GM21528 (cell line): Measurements from ENCODE around the gene ARHGAP5.

Source experiments
- ATAC-seq: cut with Tn5 transposase; IDR thresholded peaks from one replicate; pipeline ENCODE4 v1.9.1; 2021; ENCODE audit warnings: mild to moderate bottlenecking, moderate library complexity; ENCODE audit not compliant: unreplicated experiment, low FRiP score

The ARHGAP5 gene

GRCh38 chr14:32206552-32206951, 129.4 kb downstream of the ARHGAP5 start:
- ATAC-seq: no peak

- no peak for ATAC-seq
These were observed 131.4 kb downstream of the ARHGAP5 start for GRCh38 chr14:32208490-32208889.
